WI38 (cell line): ENCODE results near the gene APLN.

Source experiments
- H3K4me3 ChIP-seq: 2 replicates; pipeline ENCODE4 v1.5.1; 2011; ENCODE audit warnings: low read depth, mild to moderate bottlenecking, control low read depth, low read length
- CTCF ChIP-seq: IDR thresholded peaks from 2 replicates; pipeline ENCODE4 v1.5.1; 2012; ENCODE audit warnings: low read depth, mild to moderate bottlenecking, control low read depth, low read length

APLN gene

GRCh38 chrX:129653181-129653970 lies 1.4 kb downstream of the APLN start:
- H3K4me3 ChIP-seq, result peak overlapping the region; percentile 58
- no peak for TF ChIP-seq CTCF

DNA sequence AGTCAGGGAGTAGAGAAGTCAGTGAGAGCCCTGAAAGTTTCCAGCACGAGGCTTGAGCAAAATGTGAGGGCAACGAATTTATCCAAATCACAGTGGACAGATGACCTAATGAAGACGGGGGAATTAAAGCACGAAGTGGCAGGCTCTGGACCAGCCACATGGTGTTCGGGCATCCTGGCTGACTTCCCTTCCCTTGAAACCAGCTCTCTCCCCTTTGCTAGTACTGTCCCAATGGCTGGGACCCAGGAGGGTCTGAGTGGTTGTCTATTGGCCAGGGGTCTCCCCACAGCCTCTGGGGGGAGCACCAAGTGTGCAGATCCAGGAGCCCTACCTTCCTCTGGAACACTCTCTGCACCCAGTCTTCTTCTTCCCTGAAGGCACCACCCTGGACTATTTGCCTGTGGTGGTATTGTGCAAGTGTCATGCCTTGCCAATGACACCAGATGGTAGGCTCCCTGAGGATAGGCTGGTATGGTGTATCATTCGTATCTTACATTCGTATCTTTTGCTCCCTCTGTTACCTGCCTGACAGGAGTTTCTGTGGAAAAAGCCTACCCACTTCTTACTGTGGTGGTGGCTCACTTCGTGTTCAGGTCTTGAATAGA lies 2.1 kb downstream of the APLN start:
- H3K4me3 ChIP-seq, result no peak overlapping the region
- no peak for TF ChIP-seq CTCF

DNA sequence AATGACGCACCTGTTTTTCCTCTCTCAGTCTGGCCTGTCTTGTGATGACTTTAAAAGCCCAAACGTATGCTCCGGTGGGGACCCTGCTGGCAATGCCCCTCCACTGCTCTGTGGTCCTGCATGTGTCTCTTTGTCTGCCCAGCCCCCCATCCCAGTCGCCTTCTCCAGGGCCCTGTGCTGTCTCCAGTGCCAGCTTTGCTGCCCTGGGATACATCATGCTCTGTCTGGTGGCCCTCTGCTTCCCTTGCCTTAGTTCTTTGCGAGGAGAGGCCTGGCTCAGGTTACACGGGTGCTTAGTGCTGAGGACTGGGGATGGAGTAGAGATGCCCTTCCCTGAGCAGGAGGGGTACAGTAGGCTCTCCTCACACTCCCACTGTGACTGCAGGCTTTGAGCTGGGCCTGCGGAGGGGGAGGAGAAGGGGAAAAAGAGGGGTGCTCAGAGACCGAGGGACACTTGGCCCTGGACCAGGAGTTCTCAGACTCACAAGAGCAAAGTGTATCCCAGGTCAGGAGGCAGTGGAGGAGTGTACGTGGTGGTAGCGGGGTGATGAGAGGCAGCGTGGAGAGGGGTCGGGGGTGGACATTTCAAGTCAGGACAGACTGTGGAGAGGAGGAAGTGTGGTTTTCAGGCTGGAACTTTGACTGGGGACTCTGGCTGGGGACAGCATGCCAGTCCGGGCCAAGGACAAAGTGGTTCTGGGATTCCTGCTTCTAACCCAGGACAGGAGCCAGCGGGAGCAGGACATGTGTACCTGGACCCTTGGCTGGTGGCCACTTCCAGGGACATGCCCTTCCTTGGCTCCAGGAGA lies 2.8 kb downstream of the APLN start:
- no peak for TF ChIP-seq CTCF
- no peak overlapping the region for H3K4me3 ChIP-seq

DNA sequence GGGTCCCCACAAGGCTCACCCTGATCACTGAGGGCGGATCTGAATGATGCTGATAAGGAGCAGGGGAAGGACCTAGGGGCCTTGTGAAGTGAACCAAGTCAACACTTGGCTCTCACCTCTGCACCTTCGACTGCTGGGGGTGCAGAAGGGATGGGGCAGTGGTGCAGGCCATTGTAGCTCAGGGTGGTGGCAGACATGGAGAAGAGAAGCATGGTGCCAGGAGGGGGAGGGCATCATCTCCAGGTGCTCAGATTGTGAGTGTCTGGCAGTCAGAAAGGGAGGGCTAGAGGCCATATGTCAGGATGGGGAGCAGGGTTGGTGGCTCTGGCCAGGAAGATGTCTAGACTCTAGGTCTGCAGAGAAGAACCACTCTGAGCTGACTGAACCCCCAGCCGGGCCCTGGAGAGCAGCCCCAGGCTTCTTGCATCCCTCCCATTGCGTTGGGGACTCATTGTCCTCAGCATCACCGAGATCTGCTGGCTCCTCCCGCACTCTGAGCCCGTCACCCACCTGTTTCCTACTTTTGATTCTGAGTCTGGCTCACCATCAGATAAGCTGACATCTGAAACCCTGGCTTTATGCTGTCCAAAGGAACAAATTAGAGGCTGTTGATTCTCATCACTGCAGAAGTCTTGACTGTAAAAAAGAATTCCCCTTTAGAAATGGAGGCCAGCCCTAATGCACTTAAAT lies 3.8 kb downstream of the APLN start:
- no peak for TF ChIP-seq CTCF
- H3K4me3 ChIP-seq, result no peak overlapping the region

- no peak overlapping the region for H3K4me3 ChIP-seq
- no peak for TF ChIP-seq CTCF
Observed at GRCh38 chrX:129650183-129650689, 4.5 kb downstream of the APLN start.

- H3K4me3 ChIP-seq, result no peak overlapping the region
- no peak for TF ChIP-seq CTCF
Observed at GRCh38 chrX:129649268-129650182, 5.2 kb downstream of the APLN start.
